Heart left ventricle (tissue), 16 donors: ENCODE data around the gene ST8SIA6. TPM values are rescaled to one million over a fixed set of nuclear protein-coding genes. Genes with fewer than 3 reads are reported as not detected.
A peak's percentile ranks its signal among the peaks of the same experiment; 100 is the strongest.

Source experiments
- ATAC-seq, 4 donors: fragments of 200-7000 bp; cut with Tn5 transposase; one replicate each; pipeline ENCODE4 v1.9.1; 2020 to 2022; ENCODE audit warnings: moderate library complexity in 4 of 4, mild to moderate bottlenecking in 3 of 4, moderate number of reproducible peaks in 1 of 4
- DNase-seq, 5 donors: peaks; one replicate each; pipeline ENCODE4 v3.0.0-alpha.2; 2020
- H3K27ac ChIP-seq, 12 donors: fragments of 200-600 bp; sonication (generic) in 4 of 12; one replicate each; pipeline versions ENCODE4 v1.5.0 to v1.8.0; 2016 to 2022; ENCODE audit warnings: mild to moderate bottlenecking in 2 of 12
- H3K27me3 ChIP-seq, 9 donors: fragments of 200-600 bp; sonication (generic) in 2 of 9; one replicate each; pipeline versions ENCODE4 v1.5.1 to v1.8.0; 2016 to 2022; ENCODE audit warnings: mild to moderate bottlenecking in 3 of 9
- H3K36me3 ChIP-seq, 9 donors: fragments of 200-600 bp; sonication (generic) in 2 of 9; one replicate each; pipeline versions ENCODE4 v1.5.0 to v1.8.0; 2018 to 2022; ENCODE audit warnings: mild to moderate bottlenecking in 2 of 9
- H3K4me1 ChIP-seq, 12 donors: fragments of 200-600 bp; sonication (generic) in 4 of 12; one replicate each; pipeline versions ENCODE4 v1.5.0 to v1.8.0; 2016 to 2022; ENCODE audit warnings: mild to moderate bottlenecking in 3 of 12
- H3K4me3 ChIP-seq, 12 donors: fragments of 200-600 bp; sonication (generic) in 4 of 12; one replicate each; pipeline versions ENCODE4 v1.5.0 to v1.8.0; 2017 to 2022; ENCODE audit warnings: mild to moderate bottlenecking in 9 of 12, moderate library complexity in 4 of 12
- H3K9me3 ChIP-seq, 12 donors: fragments of 200-600 bp; sonication (generic) in 4 of 12; one replicate each; pipeline versions ENCODE4 v1.5.0 to v1.8.0; 2016 to 2022; ENCODE audit warnings: mild to moderate bottlenecking in 1 of 12
- POLR2A ChIP-seq, 2 donors: fragments of 450-650 bp; IDR thresholded peaks; one replicate each; pipeline ENCODE4 v1.6.1; 2017; ENCODE audit warnings: antibody characterized with exemption in 2 of 2, mild to moderate bottlenecking in 2 of 2, moderate library complexity in 2 of 2
- WGBS, 4 donors: extraction: QIAGEN DNeasy Blood & Tissue Kit in 2 of 4; methylation state at CpG; one replicate each; pipeline versions ENCODE4 v1.1.5 to v1.1.7; 2013 to 2018; 5-methylcytosine and 5-hydroxymethylcytosine counted together
- intact Hi-C, 10 donors: fragments of 100-400 bp; cut with DNase I; formaldehyde crosslinking; loops; one replicate each; pipeline versions ENCODE4 v1.11.1 to v1.14.2; 2022
- polyA plus RNA-seq, 2 donors: library from polyadenylated mRNA; stranded (reverse); fragments of 200-250 nt; gene quantifications; one replicate each; pipeline ENCODE4 v1.2.3, GENCODE V29; 2013
- total RNA-seq, 9 donors: library from RNA; depleted of rRNA in 2 of 9; stranded (reverse); fragments of >200 nt in 2 of 9; fragmentation: NEBNext Ultra II Directional in 3 of 9; extraction: Animal tissue kit (Norgen Biotek cat#: 25700) in 3 of 9; gene quantifications; one replicate each; pipeline versions ENCODE4 v1.1.0 to v1.2.4, GENCODE V29; 2016 to 2023
- TF ChIP-seq, protein P1 (sequence below), 12 donors: fragments of 200-600 bp; sonication (generic) in 4 of 12; IDR thresholded peaks; one replicate each; pipeline versions ENCODE4 v1.5.0 to v1.8.0; 2018 to 2022; ENCODE audit warnings: antibody characterized with exemption in 12 of 12, mild to moderate bottlenecking in 5 of 12
- donor health status: ischemic (EF 13 %, LVEDD 7.1; RV severe dilation, severe dysfunction).
- donor health status: healthy with polysubstance abuse.
- donor health status: DM: no; HTN: yes; CAD: no.
- donor health status: DM: no; HTN: no; CAD: no.
- donor health status: ischemic (EF 25% LVEDD 6.9; RV normal size, moderate dysfunction).
- donor health status: ischemic (EF 25% LVEDD 5.7; RV mildly dilated, moderate dysfunction).
- donor health status: healthy.
- donor health status: DM: yes; HTN: yes; CAD: no.
- donor health status: ischemic (EF 35%, LVEDD 5.7; RV mildly dilated, moderate dysfunction).
- donor health status: nonischemic (EF 11% LVEDD 7.7; RV severe dilation, severe dysfunction).
- donor health status: DM: yes; HTN: yes; CAD: no.
- donor health status: PGD.
- donor health status: ischemic (EF 29% LVEDD 5.4; RV normal size, mild dysfunction).
- donor health status: nonischemic (EF 23%, LVEDD 6.1; RV moderate dilation, normal function).

ST8SIA6 gene
- total and polyA plus RNA-seq, 11 donors = 0.80 to 10.1 (median 5.0) TPM

DNA sequence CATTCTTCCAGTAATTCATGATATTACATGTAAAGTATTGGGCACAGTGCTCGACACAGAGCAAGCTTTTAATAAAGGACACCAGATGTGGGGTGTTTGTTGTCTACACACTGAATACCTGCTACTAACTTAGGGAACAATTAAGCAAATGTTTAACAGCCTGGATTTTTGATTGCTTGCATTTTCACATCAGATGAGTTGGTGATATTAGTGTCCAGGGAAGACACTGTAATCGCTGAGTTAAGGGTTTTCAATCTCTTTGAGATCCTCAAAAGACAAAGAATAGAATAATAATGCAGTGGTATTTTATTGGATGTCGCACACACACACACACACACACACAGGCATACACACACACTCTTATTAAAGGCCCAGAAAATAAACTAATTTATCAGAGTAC lies 147.3 kb downstream of the ST8SIA6 start:
- ATAC-seq = no peak
- WGBS, 4 donors = 71 to 88% (median 76%) methylated on average over 3 of the region's 3 CpGs
- no peaks in the 10 kb centered on the region for H3K9me3 ChIP-seq
- intact Hi-C loops = no loop called here
- no peak for DNase-seq
- no peaks in the 10 kb centered on the region for H3K36me3 ChIP-seq
- no peaks in the 10 kb centered on the region for H3K4me1 ChIP-seq
- no peak for TF ChIP-seq POLR2A (IDR thresholded peaks at IDR 0.05)
- TF ChIP-seq, protein P1, sequence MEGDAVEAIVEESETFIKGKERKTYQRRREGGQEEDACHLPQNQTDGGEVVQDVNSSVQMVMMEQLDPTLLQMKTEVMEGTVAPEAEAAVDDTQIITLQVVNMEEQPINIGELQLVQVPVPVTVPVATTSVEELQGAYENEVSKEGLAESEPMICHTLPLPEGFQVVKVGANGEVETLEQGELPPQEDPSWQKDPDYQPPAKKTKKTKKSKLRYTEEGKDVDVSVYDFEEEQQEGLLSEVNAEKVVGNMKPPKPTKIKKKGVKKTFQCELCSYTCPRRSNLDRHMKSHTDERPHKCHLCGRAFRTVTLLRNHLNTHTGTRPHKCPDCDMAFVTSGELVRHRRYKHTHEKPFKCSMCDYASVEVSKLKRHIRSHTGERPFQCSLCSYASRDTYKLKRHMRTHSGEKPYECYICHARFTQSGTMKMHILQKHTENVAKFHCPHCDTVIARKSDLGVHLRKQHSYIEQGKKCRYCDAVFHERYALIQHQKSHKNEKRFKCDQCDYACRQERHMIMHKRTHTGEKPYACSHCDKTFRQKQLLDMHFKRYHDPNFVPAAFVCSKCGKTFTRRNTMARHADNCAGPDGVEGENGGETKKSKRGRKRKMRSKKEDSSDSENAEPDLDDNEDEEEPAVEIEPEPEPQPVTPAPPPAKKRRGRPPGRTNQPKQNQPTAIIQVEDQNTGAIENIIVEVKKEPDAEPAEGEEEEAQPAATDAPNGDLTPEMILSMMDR (IDR thresholded peaks at IDR 0.05) = no peak
- no peak overlapping the region for H3K27ac ChIP-seq
- no peak overlapping the region for H3K4me3 ChIP-seq
- H3K27me3 ChIP-seq = no peaks in the 10 kb centered on the region

DNA sequence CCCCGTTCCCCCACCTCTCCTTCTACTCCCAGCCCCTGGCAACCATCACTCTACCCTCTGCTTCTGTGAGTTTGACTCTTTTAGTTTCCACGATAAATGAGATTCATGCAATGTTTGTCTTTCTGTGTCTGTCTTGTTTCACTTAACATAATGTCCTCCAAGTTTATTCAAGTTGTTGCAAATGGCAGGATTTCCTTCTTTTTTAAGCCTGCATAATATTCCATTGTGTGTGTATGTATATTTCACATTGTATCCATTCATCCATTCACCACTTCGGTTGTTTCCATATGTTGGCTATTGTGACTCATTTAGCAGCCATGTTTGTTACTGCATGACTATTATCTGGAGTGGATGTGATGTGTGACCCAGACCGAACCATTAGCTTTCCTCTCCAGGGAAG lies 162.0 kb downstream of the ST8SIA6 start:
- WGBS, 4 donors = 64 to 95% (median 94%) methylated on average over 4 of the region's 4 CpGs
- intact Hi-C loops = loop anchor here in 1 of 10 donors (5.0 kb wide), 1 partner anchor 135 kb away; no protein-coding TSS in a partner anchor
- no peak for TF ChIP-seq POLR2A (IDR thresholded peaks at IDR 0.05)
- TF ChIP-seq, protein P1 (IDR thresholded peaks at IDR 0.05) = no peak
- DNase-seq = no peak
- H3K27me3 ChIP-seq = peaks cover 0 to 4% (median 0%) of the 10 kb centered on the region in 9 donors
- H3K9me3 ChIP-seq = no peaks in the 10 kb centered on the region
- H3K36me3 ChIP-seq = no peaks in the 10 kb centered on the region
- no peaks in the 10 kb centered on the region for H3K4me1 ChIP-seq
- no peak overlapping the region for H3K27ac ChIP-seq
- ATAC-seq = no peak
- no peak overlapping the region for H3K4me3 ChIP-seq

DNA sequence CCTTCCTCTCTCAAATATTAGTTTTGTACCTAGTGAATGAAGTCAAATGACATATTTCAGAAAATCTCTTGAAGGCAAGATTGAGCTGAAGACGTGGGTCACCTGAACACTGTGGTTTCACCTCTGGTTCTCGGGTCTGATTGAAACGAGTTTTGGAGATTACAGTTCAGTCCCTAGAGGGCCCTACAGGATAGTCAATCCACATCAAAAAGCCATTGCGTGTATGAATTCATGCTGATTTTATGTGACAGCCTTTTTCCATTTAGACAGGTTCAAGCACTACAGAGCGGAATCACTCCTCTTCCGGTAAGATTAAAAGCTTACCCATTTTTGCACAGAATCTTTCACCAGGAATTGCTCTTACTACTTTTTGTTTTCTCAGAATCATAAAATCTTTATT lies 164.2 kb downstream of the ST8SIA6 start:
- WGBS, 4 donors = 49 to 53% (median 51%) methylated on average over 6 of the region's 6 CpGs
- intact Hi-C loops = loop anchor here in 1 of 10 donors (5.0 kb wide), 1 partner anchor 137 kb away; no protein-coding TSS in a partner anchor

DNA sequence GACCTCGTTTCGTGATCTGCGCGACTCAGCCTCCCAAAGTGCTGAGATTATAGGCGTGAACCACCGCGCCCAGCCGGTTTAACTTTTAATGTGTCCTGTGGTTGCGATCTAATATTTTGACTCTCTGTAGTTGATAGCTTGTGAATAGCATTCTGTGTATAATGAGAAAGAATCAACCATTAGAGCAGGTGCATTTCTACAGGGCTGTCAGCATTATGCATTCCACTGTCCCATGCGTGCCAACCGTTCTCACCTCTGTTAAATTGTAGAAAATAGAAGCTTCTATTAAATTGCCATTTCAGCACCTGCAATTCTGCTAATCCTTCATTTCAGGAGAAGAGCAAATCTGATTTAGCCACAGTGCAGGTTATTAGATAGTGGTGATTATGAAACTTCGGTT lies 164.6 kb downstream of the ST8SIA6 start:
- 90 to 96% (median 92%) methylated on average over 12 of the region's 12 CpGs for WGBS, 4 donors
- Histone ChIP-seq H3K27me3 (peaks cover 0 to 4% (median 0%) of the 10 kb centered on the region in 9 donors), H3K4me1 (no peaks in the 10 kb centered on the region), H3K9me3 (no peaks in the 10 kb centered on the region), H3K4me3 (no peak overlapping the region), H3K27ac (no peak overlapping the region), H3K36me3 (no peaks in the 10 kb centered on the region)
- ATAC-seq = no peak
- no peak for TF ChIP-seq POLR2A (IDR thresholded peaks at IDR 0.05)
- TF ChIP-seq, protein P1 (IDR thresholded peaks at IDR 0.05) = no peak
- intact Hi-C loops = loop anchor here in 1 of 10 donors (5.0 kb wide), 1 partner anchor 138 kb away; no protein-coding TSS in a partner anchor
- no peak for DNase-seq

More for the DNA sequence above, 164.2 kb downstream of the ST8SIA6 start:
- no peaks in the 10 kb centered on the region for H3K9me3 ChIP-seq
- no peaks in the 10 kb centered on the region for H3K36me3 ChIP-seq
- no peak for ATAC-seq
- peaks cover 0 to 4% (median 0%) of the 10 kb centered on the region in 9 donors for H3K27me3 ChIP-seq
- H3K4me3 ChIP-seq = no peak overlapping the region
- H3K27ac ChIP-seq = no peak overlapping the region
- no peaks in the 10 kb centered on the region for H3K4me1 ChIP-seq
- no peak for DNase-seq
- TF ChIP-seq, protein P1 (IDR thresholded peaks at IDR 0.05) = peak in 4 of 12 donors; percentile 17 to 32 (median 26)
- TF ChIP-seq POLR2A (IDR thresholded peaks at IDR 0.05) = no peak
